PC-3 (cell line): ENCODE data around the gene FERMT3.

ENCODE experiments used
- CTCF ChIP-seq: fragments of 300-600 bp; sonication (generic); conservative IDR thresholded peaks from 2 replicates; pipeline ENCODE4 v1.5.1; 2017; ENCODE audit warnings: antibody characterized with exemption, low read depth, mild to moderate bottlenecking, low read length
- EZH2 ChIP-seq: fragments of 300-600 bp; sonication (generic); IDR thresholded peaks from one replicate; pipeline ENCODE4 v1.6.1; 2017; ENCODE audit warnings: antibody characterized with exemption, mild to moderate bottlenecking, low read length; ENCODE audit not compliant: unreplicated experiment
- EZH2phosphoT487 ChIP-seq: fragments of 300-600 bp; sonication (generic); IDR thresholded peaks from 2 replicates; pipeline ENCODE4 v1.6.1; 2018; ENCODE audit warnings: mild to moderate bottlenecking, antibody characterized with exemption, low read length, borderline replicate concordance

GRCh38 chr11:64227405-64227956 is 21.0 kb downstream of the FERMT3 start:
- no peak for TF ChIP-seq CTCF
- TF ChIP-seq EZH2 = no peak
- no peak for TF ChIP-seq EZH2phosphoT487
